ENCODE data around the gene MRPS10. TPM values are rescaled to one million over a fixed set of nuclear protein-coding genes. Genes with fewer than 3 reads are reported as not detected.

Gene MRPS10
- total RNA-seq, 1 experiment from 2014 or later: 62.1 TPM

- H2AFZ ChIP-seq (ENCODE audit: low read depth, low read length, poor library complexity, severe bottlenecking): no peak overlapping the region
- CTCF ChIA-PET: interaction anchor here (1.0 kb wide), 1 partner anchor 431 kb away, joined by 4 read pairs; the partner anchor contains the start of gene TOMM6
- H4K20me1 ChIP-seq (ENCODE audit: insufficient read depth): no peaks in the 10 kb centered on the region
- no peak for TF ChIP-seq ZNF274 (IDR thresholded peaks at IDR 0.05; ENCODE audit: low read depth, low read length)
- no peak for TF ChIP-seq CBX3 (IDR thresholded peaks at IDR 0.05; ENCODE audit: low read depth)
- TF ChIP-seq, protein P1, sequence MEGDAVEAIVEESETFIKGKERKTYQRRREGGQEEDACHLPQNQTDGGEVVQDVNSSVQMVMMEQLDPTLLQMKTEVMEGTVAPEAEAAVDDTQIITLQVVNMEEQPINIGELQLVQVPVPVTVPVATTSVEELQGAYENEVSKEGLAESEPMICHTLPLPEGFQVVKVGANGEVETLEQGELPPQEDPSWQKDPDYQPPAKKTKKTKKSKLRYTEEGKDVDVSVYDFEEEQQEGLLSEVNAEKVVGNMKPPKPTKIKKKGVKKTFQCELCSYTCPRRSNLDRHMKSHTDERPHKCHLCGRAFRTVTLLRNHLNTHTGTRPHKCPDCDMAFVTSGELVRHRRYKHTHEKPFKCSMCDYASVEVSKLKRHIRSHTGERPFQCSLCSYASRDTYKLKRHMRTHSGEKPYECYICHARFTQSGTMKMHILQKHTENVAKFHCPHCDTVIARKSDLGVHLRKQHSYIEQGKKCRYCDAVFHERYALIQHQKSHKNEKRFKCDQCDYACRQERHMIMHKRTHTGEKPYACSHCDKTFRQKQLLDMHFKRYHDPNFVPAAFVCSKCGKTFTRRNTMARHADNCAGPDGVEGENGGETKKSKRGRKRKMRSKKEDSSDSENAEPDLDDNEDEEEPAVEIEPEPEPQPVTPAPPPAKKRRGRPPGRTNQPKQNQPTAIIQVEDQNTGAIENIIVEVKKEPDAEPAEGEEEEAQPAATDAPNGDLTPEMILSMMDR (IDR thresholded peaks at IDR 0.05 in 2 of 3, conservative IDR thresholded peaks at IDR 0.05 in 1 of 3; ENCODE audit: borderline replicate concordance in 1 of 3, insufficient read depth in 1 of 3, low read depth in 2 of 3, low read length in 2 of 3): no peak
- no peak for TF ChIP-seq EZH2phosphoT487 (IDR thresholded peaks at IDR 0.05; ENCODE audit: borderline replicate concordance)
- no peak for TF ChIP-seq POLR2AphosphoS5 (IDR thresholded peaks at IDR 0.05; ENCODE audit: low read depth, low read length)
- no peak for TF ChIP-seq POLR2A (IDR thresholded peaks at IDR 0.05; ENCODE audit: borderline replicate concordance, extremely low read depth, insufficient read depth, insufficient read length)
- no peak for TF ChIP-seq SP1 (IDR thresholded peaks at IDR 0.05; ENCODE audit: low read depth)
- no peak for TF ChIP-seq EGR1 (IDR thresholded peaks at IDR 0.05; ENCODE audit: low read depth)
- TF ChIP-seq YY1 (IDR thresholded peaks at IDR 0.05; ENCODE audit: extremely low read depth, insufficient replicate concordance, low read depth, low read length): no peak
- TF ChIP-seq ZBTB33 (IDR thresholded peaks at IDR 0.05; ENCODE audit: extremely low read depth, insufficient replicate concordance, low read length): no peak
- TF ChIP-seq REST (IDR thresholded peaks at IDR 0.05; ENCODE audit: low read depth): no peak
- TF ChIP-seq SRF (IDR thresholded peaks at IDR 0.05; ENCODE audit: low read depth): no peak
- H3K27me3 ChIP-seq (ENCODE audit: insufficient read depth, low read length): no peaks in the 10 kb centered on the region
- RAD21 ChIA-PET (ENCODE audit: low non-redundant PET in 1 of 2, low total read pairs in 2 of 2, uncharacterized antibody in 2 of 2, unreplicated experiment in 2 of 2): no interaction called here
- peak overlapping the region; percentile 84 for H3K9ac ChIP-seq (ENCODE audit: low read length)
- H3K4me3 ChIP-seq (replicated peaks in 1 of 2; ENCODE audit: low read depth in 1 of 2, low read length in 2 of 2): peak overlapping the region; percentile 72 to 97
- no peak for ATAC-seq
- H3K9me2 ChIP-seq (ENCODE audit: insufficient read depth): no peaks in the 10 kb centered on the region
- no TSS peak for BruUV-seq (replicated peaks)
- H3K79me2 ChIP-seq (ENCODE audit: insufficient read depth, low read length): peaks cover 50% of the 10 kb centered on the region
- H3K36me3 ChIP-seq (ENCODE audit: control insufficient read depth in 1 of 2, insufficient read depth in 2 of 2, low read length in 2 of 2): peaks cover 12 to 15% of the 10 kb centered on the region in 2 experiments; a peak in 3 of 4 replicates
- peak overlapping the region; percentile 68 for H3K27ac ChIP-seq (ENCODE audit: low read depth, low read length)
- peaks cover 8 to 54% of the 10 kb centered on the region in 2 experiments; a peak in 3 of 4 replicates for H3K4me1 ChIP-seq (ENCODE audit: control insufficient read depth in 1 of 2, insufficient read depth in 2 of 2, low read length in 2 of 2)
- POLR2A ChIA-PET: interaction anchor here (1.1 to 1.4 kb wide), 2 partner anchors 10 to 187 kb away, joined by 3 to 8 read pairs; no protein-coding TSS in a partner anchor
- intact Hi-C loops (cut with micrococcal nuclease): loop anchor here (10.0 kb wide), 1 partner anchor 432 kb away; the partner anchor contains the start of genes PRICKLE4 and TOMM6
- peak overlapping the region; percentile 91 for H3K4me2 ChIP-seq (ENCODE audit: low read length)
- no peak for DNase-seq (ENCODE audit: low read depth, low spot score)
- no peaks in the 10 kb centered on the region for H3K9me3 ChIP-seq (ENCODE audit: control insufficient read depth in 1 of 2, insufficient read depth in 1 of 2, low read depth in 1 of 2, low read length in 2 of 2)
Observed at GRCh38 chr6:42217157-42217518, 523 bp downstream of the MRPS10 start.
